ENCODE results near the gene ISG20.

The ISG20 gene

DNA sequence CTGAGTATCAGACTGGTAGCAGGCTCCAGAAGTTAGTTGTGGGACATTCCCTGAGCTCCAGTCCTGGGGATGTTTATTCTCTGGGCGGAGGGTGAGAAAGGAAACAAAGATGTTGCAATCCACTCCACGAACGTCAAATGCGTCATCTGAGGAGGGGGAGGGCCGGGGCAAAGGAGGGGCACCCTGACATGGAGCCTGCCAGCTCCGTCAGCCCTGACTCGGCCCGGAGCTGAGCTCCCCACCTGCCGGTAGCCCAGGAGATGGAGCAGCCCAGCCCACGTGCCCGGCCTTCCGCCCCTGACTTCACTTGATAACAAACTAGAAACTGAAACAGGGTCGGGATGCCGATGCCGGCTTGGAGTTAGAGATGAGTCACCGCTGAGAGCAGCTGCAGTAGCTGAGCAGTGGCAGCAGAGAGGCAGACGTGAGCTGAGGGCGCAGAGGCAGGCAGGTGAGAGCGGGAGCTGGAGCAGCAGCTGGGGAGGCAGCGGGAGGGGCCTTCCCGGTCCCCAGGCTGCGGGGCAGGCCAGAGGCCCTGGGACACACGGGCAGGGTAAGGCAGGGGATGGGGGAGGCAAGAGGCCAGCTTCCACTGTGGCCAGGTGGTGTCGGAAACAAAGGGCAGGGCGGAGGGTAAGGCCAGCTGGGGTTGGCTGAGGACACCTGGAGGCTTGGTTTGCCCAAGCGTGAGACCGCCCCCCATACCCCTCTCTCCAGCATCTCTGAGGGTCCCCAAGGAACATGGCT, at the start of gene ISG20:
TSS of gene ISG20 (plus strand) at position 391 of the 747 bp plus-strand sequence. CDS start at position 742, 351 bp downstream.
- H3K4me3 ChIP-seq (ENCODE audit: low read depth, low read length) = peak within 1 kb of the TSS; percentile 59
- peak; percentile 82 for DNase-seq (ENCODE audit: low read depth)
- TF ChIP-seq, protein P1, sequence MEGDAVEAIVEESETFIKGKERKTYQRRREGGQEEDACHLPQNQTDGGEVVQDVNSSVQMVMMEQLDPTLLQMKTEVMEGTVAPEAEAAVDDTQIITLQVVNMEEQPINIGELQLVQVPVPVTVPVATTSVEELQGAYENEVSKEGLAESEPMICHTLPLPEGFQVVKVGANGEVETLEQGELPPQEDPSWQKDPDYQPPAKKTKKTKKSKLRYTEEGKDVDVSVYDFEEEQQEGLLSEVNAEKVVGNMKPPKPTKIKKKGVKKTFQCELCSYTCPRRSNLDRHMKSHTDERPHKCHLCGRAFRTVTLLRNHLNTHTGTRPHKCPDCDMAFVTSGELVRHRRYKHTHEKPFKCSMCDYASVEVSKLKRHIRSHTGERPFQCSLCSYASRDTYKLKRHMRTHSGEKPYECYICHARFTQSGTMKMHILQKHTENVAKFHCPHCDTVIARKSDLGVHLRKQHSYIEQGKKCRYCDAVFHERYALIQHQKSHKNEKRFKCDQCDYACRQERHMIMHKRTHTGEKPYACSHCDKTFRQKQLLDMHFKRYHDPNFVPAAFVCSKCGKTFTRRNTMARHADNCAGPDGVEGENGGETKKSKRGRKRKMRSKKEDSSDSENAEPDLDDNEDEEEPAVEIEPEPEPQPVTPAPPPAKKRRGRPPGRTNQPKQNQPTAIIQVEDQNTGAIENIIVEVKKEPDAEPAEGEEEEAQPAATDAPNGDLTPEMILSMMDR (IDR thresholded peaks at IDR 0.05; ENCODE audit: control insufficient read depth, extremely low read depth, insufficient read depth) = 0 out of 2 replicates have a peak, but pooled peaks have one; percentile 29

DNA sequence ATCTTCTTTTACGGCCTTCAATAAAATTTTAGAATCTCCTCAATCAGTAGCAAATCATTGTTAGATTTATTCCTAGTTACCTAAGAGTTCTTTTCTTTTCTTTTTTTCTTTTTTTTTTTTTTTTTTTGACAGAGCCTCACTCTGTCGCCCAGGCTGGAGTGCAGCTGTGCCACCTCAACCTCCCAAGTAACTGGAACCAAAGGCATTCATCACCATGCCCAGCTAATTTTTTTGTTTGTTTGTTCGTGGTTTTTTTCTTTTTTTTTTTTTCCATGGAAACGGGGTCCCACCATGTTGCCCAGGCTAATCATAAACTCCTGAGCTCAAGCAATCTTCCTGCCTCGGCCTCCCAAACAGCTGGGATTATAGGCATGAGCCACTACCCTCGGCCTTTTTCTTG, 48.1 kb upstream of the ISG20 start:
- TF ChIP-seq, protein P1 (IDR thresholded peaks at IDR 0.05; ENCODE audit: control insufficient read depth, extremely low read depth, insufficient read depth) = no peak
- no peak overlapping the region for H3K4me3 ChIP-seq (ENCODE audit: low read depth, low read length)
- no peak for DNase-seq (ENCODE audit: low read depth)

DNA sequence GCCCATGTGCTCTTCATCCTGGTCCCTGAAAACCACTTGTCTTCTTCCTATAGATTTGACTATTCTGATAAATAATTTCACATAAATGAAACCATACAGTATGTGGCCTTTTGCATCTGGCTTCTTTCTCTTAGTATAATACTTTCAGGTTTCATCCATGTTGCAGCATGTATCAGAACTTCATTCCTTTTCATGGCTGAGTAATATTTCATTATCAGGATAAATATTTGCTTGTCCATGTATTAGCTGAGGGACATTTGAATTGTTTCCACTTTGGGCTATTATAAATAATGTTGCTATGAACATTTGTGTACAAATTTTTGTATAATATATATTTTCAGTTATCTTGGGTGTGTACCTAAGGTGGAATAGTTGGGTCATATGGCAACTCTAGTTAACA, 47.4 kb upstream of the ISG20 start:
- TF ChIP-seq, protein P1 (IDR thresholded peaks at IDR 0.05; ENCODE audit: control insufficient read depth, extremely low read depth, insufficient read depth) = no peak
- no peak for DNase-seq (ENCODE audit: low read depth)
- no peak overlapping the region for H3K4me3 ChIP-seq (ENCODE audit: low read depth, low read length)

DNA sequence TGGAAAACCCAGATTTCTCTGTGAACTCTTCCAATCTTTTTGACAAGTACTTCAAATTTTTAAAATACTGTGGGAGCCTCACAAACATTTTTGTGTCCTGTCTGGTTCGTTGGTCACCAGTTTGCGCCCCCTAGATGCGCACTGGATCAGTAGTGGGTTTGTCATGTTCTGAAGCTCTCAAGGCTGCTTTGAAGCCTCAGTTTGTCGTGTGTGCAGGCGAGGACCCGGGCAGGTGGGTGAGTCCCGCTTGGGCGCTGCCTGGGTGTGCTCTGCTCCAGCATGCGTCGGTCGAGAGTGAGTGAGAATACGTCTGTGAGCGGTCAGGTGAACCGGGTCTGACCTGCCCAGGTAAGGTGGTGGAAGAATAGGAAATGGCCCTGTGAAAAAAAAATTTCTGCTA, 34.9 kb upstream of the ISG20 start:
- H3K4me3 ChIP-seq (ENCODE audit: low read depth, low read length) = no peak overlapping the region
- TF ChIP-seq, protein P1 (IDR thresholded peaks at IDR 0.05; ENCODE audit: control insufficient read depth, extremely low read depth, insufficient read depth) = no peak

DNA sequence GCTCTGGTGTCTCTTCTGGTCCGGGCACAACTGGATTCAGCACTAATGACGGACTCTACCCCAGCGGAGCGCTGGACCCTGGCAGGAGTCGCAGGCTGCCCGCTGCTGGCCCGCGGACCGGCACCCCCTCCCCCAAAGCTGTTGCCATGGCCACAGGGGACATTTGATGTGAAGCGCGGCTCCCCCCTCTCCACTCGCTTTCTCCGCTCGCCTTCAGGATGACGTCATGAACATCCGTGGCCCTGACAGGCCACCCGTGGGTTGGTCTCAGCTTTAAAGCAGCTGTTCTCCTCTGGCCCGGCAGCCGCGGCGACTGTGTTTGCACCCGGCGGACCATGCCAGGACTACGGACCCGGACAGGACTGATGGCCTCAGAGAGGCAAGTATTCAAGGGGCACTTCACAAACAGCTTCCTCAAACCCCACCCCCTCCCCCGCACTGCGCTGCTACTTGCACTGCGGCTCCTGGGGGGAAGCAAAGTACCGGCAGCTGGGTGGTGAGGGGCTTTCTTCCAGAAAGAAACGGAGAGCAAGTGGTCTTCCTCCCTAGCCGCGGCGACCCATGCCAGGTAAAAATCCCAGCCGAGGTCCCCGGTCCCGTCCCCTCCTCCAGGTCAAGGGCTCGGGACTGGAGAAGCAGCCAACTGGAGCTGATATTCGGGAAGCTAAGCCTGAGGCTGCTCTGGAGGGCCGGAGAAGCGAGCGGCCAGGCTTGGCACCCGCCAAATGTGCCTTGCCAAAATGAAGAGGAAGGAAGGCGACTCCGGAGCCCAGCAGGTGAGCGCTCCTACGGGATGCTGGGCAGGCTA, 34.2 kb upstream of the ISG20 start:
- TF ChIP-seq, protein P1 (IDR thresholded peaks at IDR 0.05; ENCODE audit: control insufficient read depth, extremely low read depth, insufficient read depth) = no peak
- DNase-seq (ENCODE audit: low read depth) = no peak
- H3K4me3 ChIP-seq (ENCODE audit: low read depth, low read length) = no peak overlapping the region

More for the DNA sequence above, 34.9 kb upstream of the ISG20 start:
- DNase-seq (ENCODE audit: low read depth) = no peak

GRCh38 chr15:88605189-88606069, 33.4 kb upstream of the ISG20 start:
- TF ChIP-seq, protein P1 (IDR thresholded peaks at IDR 0.05; ENCODE audit: control insufficient read depth, extremely low read depth, insufficient read depth) = no peak
- H3K4me3 ChIP-seq (ENCODE audit: low read depth, low read length) = no peak overlapping the region
- DNase-seq (ENCODE audit: low read depth) = no peak
